H1 (cell line): ENCODE measurements around the gene LDLRAD4. TPM values are rescaled to one million over a fixed set of nuclear protein-coding genes. Genes with fewer than 3 reads are reported as not detected.

Source experiments
- CTCF ChIA-PET: fragments of 300-600 bp; sonication (Branson Sonifier 250); formaldehyde crosslinking; loops from one replicate; lab custom pipeline; 2021; ENCODE audit not compliant: partially characterized antibody; lab: Charles Lee
- POLR2A ChIA-PET: fragments of 300-600 bp; sonication (Branson Sonifier 250); formaldehyde crosslinking; loops from one replicate; lab custom pipeline; 2021; ENCODE audit warnings: inconsistent platforms; ENCODE audit not compliant: partially characterized antibody; lab: Charles Lee
- DNase-seq, 2 experiments: peaks; one replicate each; pipeline versions ENCODE4 v3.0.0 to v3.0.0-alpha.2; 2010 to 2022; ENCODE audit warnings: low spot score in 2 of 2, low read depth in 1 of 2, mixed read lengths in 1 of 2
- FAIRE-seq: peaks from 2 replicates; lab custom pipeline; 2011; peaks lifted over from hg19 to GRCh38; lab: Jason Lieb, UNC
- H2AFZ ChIP-seq: 2 replicates; pipeline ENCODE4 v1.8.1; 2012; ENCODE audit warnings: low read length, inconsistent platforms
- H2AK5ac ChIP-seq: 2 replicates; pipeline ENCODE4 v1.6.1; 2013; ENCODE audit warnings: low read depth, low read length
- H2BK120ac ChIP-seq: replicated peaks from 2 replicates; pipeline ENCODE3; 2013; ENCODE audit warnings: low read depth, low read length, inconsistent platforms
- H2BK12ac ChIP-seq: 2 replicates; pipeline ENCODE4 v1.6.1; 2013; ENCODE audit warnings: low read depth, low read length
- H2BK15ac ChIP-seq: 2 replicates; pipeline ENCODE4 v1.6.1; 2013; ENCODE audit warnings: low read length
- H2BK20ac ChIP-seq: 2 replicates; pipeline ENCODE4 v1.6.1; 2013; ENCODE audit warnings: low read length
- H2BK5ac ChIP-seq: 2 replicates; pipeline ENCODE4 v1.6.1; 2013; ENCODE audit warnings: low read depth, low read length
- H3K14ac ChIP-seq: 2 replicates; pipeline ENCODE4 v1.6.1; 2013; ENCODE audit warnings: inconsistent platforms; ENCODE audit not compliant: insufficient read length
- H3K18ac ChIP-seq: 2 replicates; pipeline ENCODE4 v1.6.1; 2013; ENCODE audit warnings: low read length; ENCODE audit errors: extremely low read depth
- H3K23ac ChIP-seq: 2 replicates; pipeline ENCODE4 v1.6.1; 2013; ENCODE audit warnings: inconsistent platforms; ENCODE audit not compliant: insufficient read length
- H3K23me2 ChIP-seq: 2 replicates; pipeline ENCODE4 v1.6.1; 2013; ENCODE audit warnings: low read depth, low read length
- H3K27ac ChIP-seq: 2 replicates; pipeline ENCODE4 v1.6.1; 2011; ENCODE audit warnings: low read depth, low read length, inconsistent platforms
- H3K27me3 ChIP-seq, 4 experiments: replicated peaks in 1 of 4; 1 replicate in 1 of 4; 2 replicates in 3 of 4; pipeline versions ENCODE4 v1.6.1 to v1.8.1; 2011 to 2013; ENCODE audit warnings: low read length in 3 of 4, mild to moderate bottlenecking in 3 of 4, inconsistent platforms in 2 of 4, mixed read lengths in 2 of 4, moderate library complexity in 1 of 4; ENCODE audit not compliant: control insufficient read depth in 3 of 4, insufficient read depth in 3 of 4; ENCODE audit errors: extremely low read depth in 1 of 4
- H3K36me3 ChIP-seq, 4 experiments: 2 replicates each; pipeline versions ENCODE4 v1.6.1 to v1.8.1; 2011 to 2013; ENCODE audit warnings: mild to moderate bottlenecking in 4 of 4, low read length in 3 of 4, moderate library complexity in 2 of 4, control low read depth in 1 of 4, inconsistent platforms in 1 of 4; ENCODE audit not compliant: insufficient read depth in 4 of 4, control insufficient read depth in 2 of 4
- H3K4ac ChIP-seq: replicated peaks from 2 replicates; pipeline ENCODE3; 2013; ENCODE audit warnings: low read length, low read depth, mixed read lengths, inconsistent platforms; ENCODE audit not compliant: insufficient read length
- H3K4me1 ChIP-seq, 4 experiments: replicated peaks in 1 of 4; 1 replicate in 1 of 4; 2 replicates in 3 of 4; pipeline versions ENCODE4 v1.6.1 to v1.8.1; 2011 to 2013; ENCODE audit warnings: low read length in 3 of 4, inconsistent platforms in 2 of 4, mixed read lengths in 1 of 4; ENCODE audit not compliant: insufficient read depth in 4 of 4, control insufficient read depth in 3 of 4
- H3K4me2 ChIP-seq, 2 experiments: 2 replicates each; pipeline versions ENCODE4 v1.6.1 to v1.8.1; 2011 to 2013; ENCODE audit warnings: low read depth in 2 of 2, low read length in 2 of 2, control low read depth in 1 of 2, inconsistent platforms in 1 of 2, mild to moderate bottlenecking in 1 of 2; ENCODE audit not compliant: insufficient read depth in 1 of 2
- H3K4me3 ChIP-seq, 4 experiments: fragments of 200-600, 300-600 bp in 1 of 4; sonication (generic), shearing (Covaris generic), sonication (Bioruptor Twin) in 1 of 4; 2 replicates each; pipeline versions ENCODE4 v1.5.1 to v1.8.1; 2011 to 2016; ENCODE audit warnings: low read length in 4 of 4, low read depth in 3 of 4, control low read depth in 2 of 4, inconsistent platforms in 2 of 4, mild to moderate bottlenecking in 2 of 4, mixed read lengths in 1 of 4, moderate library complexity in 1 of 4; ENCODE audit not compliant: insufficient read depth in 2 of 4; ENCODE audit errors: extremely low read depth in 1 of 4
- H3K56ac ChIP-seq: replicated peaks from 2 replicates; pipeline ENCODE3; 2013; ENCODE audit warnings: low read depth, mild to moderate bottlenecking, mixed read lengths, low read length, inconsistent platforms; ENCODE audit not compliant: insufficient read length
- H3K79me1 ChIP-seq: 2 replicates; pipeline ENCODE4 v1.6.1; 2013; ENCODE audit warnings: low read depth, low read length, control low read depth
- H3K79me2 ChIP-seq, 2 experiments: 2 replicates each; pipeline versions ENCODE4 v1.6.1 to v1.8.1; 2012 to 2013; ENCODE audit warnings: low read length in 2 of 2, mild to moderate bottlenecking in 2 of 2, inconsistent platforms in 1 of 2; ENCODE audit not compliant: insufficient read depth in 2 of 2, control insufficient read depth in 1 of 2
- H3K9ac ChIP-seq, 4 experiments: replicated peaks in 1 of 4; 1 replicate in 1 of 4; 2 replicates in 3 of 4; pipeline versions ENCODE4 v1.6.1 to v1.8.1; 2011 to 2013; ENCODE audit warnings: low read depth in 3 of 4, low read length in 3 of 4, control low read depth in 2 of 4, mild to moderate bottlenecking in 2 of 4, moderate library complexity in 2 of 4, inconsistent platforms in 1 of 4; ENCODE audit errors: extremely low read depth in 1 of 4
- H3K9me3 ChIP-seq, 2 experiments: 2 replicates each; pipeline versions ENCODE4 v1.6.1 to v1.8.1; 2012 to 2013; ENCODE audit warnings: mild to moderate bottlenecking in 2 of 2, moderate library complexity in 2 of 2, control low read depth in 1 of 2, inconsistent platforms in 1 of 2, low read depth in 1 of 2, low read length in 1 of 2, mixed read lengths in 1 of 2; ENCODE audit not compliant: insufficient read depth in 2 of 2
- H4K20me1 ChIP-seq, 2 experiments: replicated peaks in 1 of 2; 2 replicates each; pipeline versions ENCODE3 to v1.8.1; 2011 to 2013; ENCODE audit warnings: inconsistent platforms in 2 of 2, low read length in 2 of 2, mild to moderate bottlenecking in 1 of 2; ENCODE audit not compliant: insufficient read depth in 2 of 2, control insufficient read depth in 1 of 2
- H4K5ac ChIP-seq: 2 replicates; pipeline ENCODE4 v1.6.1; 2013; ENCODE audit warnings: low read length, low read depth, mixed read lengths, inconsistent platforms; ENCODE audit not compliant: insufficient read length
- H4K8ac ChIP-seq: 2 replicates; pipeline ENCODE4 v1.8.0; 2013; ENCODE audit warnings: mild to moderate bottlenecking, moderate library complexity, low read length, inconsistent platforms; ENCODE audit not compliant: insufficient read depth; ENCODE audit errors: extremely low read depth
- H4K91ac ChIP-seq: replicated peaks from 2 replicates; pipeline ENCODE3; 2013; ENCODE audit warnings: low read length, mixed read lengths, inconsistent platforms; ENCODE audit not compliant: insufficient read length
- GTF2F1 ChIP-seq: IDR thresholded peaks from 2 replicates; pipeline ENCODE4 v1.6.1; 2012; ENCODE audit warnings: low read depth, low read length, improper control_type of control experiment, borderline replicate concordance
- HDAC2 ChIP-seq, 2 experiments: fragments of 300-600 bp in 1 of 2; sonication (generic) in 1 of 2; IDR thresholded peaks; 2 replicates each; pipeline ENCODE4 v1.6.1; 2011 to 2012; ENCODE audit warnings: low read depth in 2 of 2, low read length in 2 of 2, mild to moderate bottlenecking in 2 of 2, moderate library complexity in 2 of 2, borderline replicate concordance in 1 of 2, inconsistent platforms in 1 of 2
- JUN ChIP-seq: IDR thresholded peaks from 2 replicates; pipeline ENCODE4 v1.6.1; 2011; ENCODE audit warnings: low read depth, mild to moderate bottlenecking, improper control_type of control experiment, low read length
- KDM1A ChIP-seq: fragments of 200-600, 300-600 bp; sonication (generic); IDR thresholded peaks from 2 replicates; pipeline ENCODE4 v1.7.1; 2016; ENCODE audit warnings: mild to moderate bottlenecking, low read length, borderline replicate concordance
- NRF1 ChIP-seq: IDR thresholded peaks from 2 replicates; pipeline ENCODE4 v1.6.1; 2011; ENCODE audit warnings: mild to moderate bottlenecking, low read depth, low read length, improper control_type of control experiment
- PHF8 ChIP-seq: fragments of 200-600 bp; sonication (generic); conservative IDR thresholded peaks from 2 replicates; pipeline ENCODE4 v1.7.1; 2012; ENCODE audit warnings: low read depth, mild to moderate bottlenecking, inconsistent platforms, low read length, moderate library complexity
- POLR2AphosphoS5 ChIP-seq: IDR thresholded peaks from 2 replicates; pipeline ENCODE4 v1.6.1; 2011; ENCODE audit warnings: low read depth, low read length
- RNF2 ChIP-seq: fragments of 200-900, 300-1000 bp; sonication (generic); IDR thresholded peaks from 2 replicates; pipeline ENCODE4 v1.7.1; 2016; ENCODE audit warnings: borderline replicate concordance, low read depth, mild to moderate bottlenecking, antibody characterized with exemption, low read length; ENCODE audit not compliant: poor library complexity, severe bottlenecking; ENCODE audit errors: missing control alignments
- SIRT6 ChIP-seq: IDR thresholded peaks from one replicate; pipeline ENCODE4 v1.7.1; 2012; ENCODE audit warnings: low read length, inconsistent platforms
- SIX5 ChIP-seq: IDR thresholded peaks from 2 replicates; pipeline ENCODE4 v1.6.1; 2011; ENCODE audit warnings: mild to moderate bottlenecking, low read depth, low read length
- SP1 ChIP-seq: IDR thresholded peaks from 2 replicates; pipeline ENCODE4 v1.6.1; 2011; ENCODE audit warnings: low read depth, low read length
- SP2 ChIP-seq: IDR thresholded peaks from 2 replicates; pipeline ENCODE4 v1.6.1; 2012; ENCODE audit warnings: mild to moderate bottlenecking, low read length, inconsistent platforms
- TAF7 ChIP-seq: optimal IDR thresholded peaks from 2 replicates; pipeline ENCODE3; 2011; ENCODE audit warnings: low read depth, mild to moderate bottlenecking, inconsistent platforms, low read length, moderate library complexity, borderline replicate concordance
- WGBS, 2 experiments: shearing (Covaris generic) in 1 of 2; methylation state at CpG; one replicate each; pipeline versions ENCODE4 v1.1.6 to v1.1.7; 2013 to 2015; ENCODE audit warnings: low lambda C conversion rate in 2 of 2, mixed read lengths in 2 of 2, inconsistent platforms in 1 of 2, low coverage in 1 of 2, missing lambda C conversion rate in 1 of 2; ENCODE audit not compliant: insufficient replicate concordance in 2 of 2, insufficient coverage in 1 of 2, insufficient read length in 1 of 2; ENCODE audit errors: extremely low coverage in 1 of 2, missing lambda C conversion rate in 1 of 2; 5-methylcytosine and 5-hydroxymethylcytosine counted together
- polyA plus RNA-seq, 7 experiments: library from polyadenylated mRNA; depleted of rRNA in 3 of 7; stranded (reverse) in 5 of 7; unstranded in 2 of 7; fragments of >200 nt in 5 of 7; fragments of 200-250 nt in 2 of 7; gene quantifications; 1 replicate in 5 of 7; 2 replicates in 1 of 7; 4 replicates in 1 of 7; pipeline versions ENCODE4 v1.2.1 to v1.2.3, GENCODE V29; 2011 to 2013; ENCODE audit warnings: missing spikeins in 2 of 7, mixed read lengths in 2 of 7
- total RNA-seq: library from RNA; stranded (reverse); fragmentation: NEBNext Ultra II Directional; extraction: Animal tissue kit (Norgen Biotek cat#: 25700); gene quantifications from 2 replicates; pipeline ENCODE4 v1.2.1, GENCODE V29; 2021

LDLRAD4 gene
- total and polyA plus RNA-seq, 2 of the 8 experiments (the other 6 are each of a cell fraction or from before 2014, with no cell fraction given) = 0.77 to 1.4 TPM

- Histone ChIP-seq H3K9ac (no peak overlapping the region), H3K36me3 (no peaks in the 10 kb centered on the region), H3K79me1 (no peaks in the 10 kb centered on the region), H2BK15ac (no peak overlapping the region), H3K27ac (no peak overlapping the region), H3K14ac (no peak overlapping the region), H3K23me2 (no peaks in the 10 kb centered on the region), H4K5ac (no peak overlapping the region), H3K27me3 (0 out of 7 replicates have a peak, but pooled peaks cover 0 to 2% (median 0%) of the 10 kb centered on the region in 4 experiments), H3K18ac (no peak overlapping the region), H2BK5ac (no peak overlapping the region), H2AK5ac (no peak overlapping the region), H4K8ac (no peak overlapping the region), H3K79me2 (no peaks in the 10 kb centered on the region), H3K4me1 (no peaks in the 10 kb centered on the region), H2BK120ac (no peak overlapping the region), H2AFZ (no peak overlapping the region), H3K9me3 (no peaks in the 10 kb centered on the region), H4K91ac (no peak overlapping the region), H2BK12ac (no peak overlapping the region), H3K4me2 (no peak overlapping the region), H2BK20ac (no peak overlapping the region), H3K56ac (no peak overlapping the region)
- no peak for FAIRE-seq
- POLR2A ChIA-PET = no interaction called here
- CTCF ChIA-PET = interaction anchor here (0.6 to 2.3 kb wide), 2 partner anchors 95 to 316 kb away, joined by 3 to 5 read pairs; no protein-coding TSS in a partner anchor
- WGBS, 2 experiments = 88% methylated on average over 17 of the region's 17 CpGs; no CpG with 5 or more reads in 1 of the 2 experiments
- TF ChIP-seq SP2 (no peak), NRF1 (no peak), KDM1A (no peak), PHF8 (no peak), SIX5 (no peak), SIRT6 (no peak), RNF2 (no peak), HDAC2 (IDR thresholded peaks at IDR 0.05; ENCODE audit: borderline replicate concordance in 1 of 2, low read depth in 2 of 2, low read length in 2 of 2) (no peak), POLR2AphosphoS5 (no peak), GTF2F1 (no peak), TAF7 (no peak), JUN (no peak), SP1 (no peak)
- TF ChIP-seq, all 59 proteins: peak for 0
- Histone ChIP-seq H4K20me1 (no peaks in the 10 kb centered on the region), H3K4me3 (no peak overlapping the region), H3K23ac (no peak overlapping the region), H3K4ac (no peak overlapping the region)
- DNase-seq = no peak
Measured at GRCh38 chr18:13531681-13532325, 313.2 kb downstream of the LDLRAD4 start.
